Measurements from ENCODE around the gene PLXND1.

The PLXND1 gene

GRCh38 chr3:129591932-129592331 is 14.5 kb downstream of the PLXND1 start:
- no peaks in the 10 kb centered on the region for H3K4me1 ChIP-seq
- no peak overlapping the region for H3K4me3 ChIP-seq (ENCODE audit: low read depth, low read length)
- H2AFZ ChIP-seq = no peak overlapping the region
- H3K79me2 ChIP-seq = no peaks in the 10 kb centered on the region
- peak overlapping the region; percentile 53 for H3K27ac ChIP-seq
- H3K9ac ChIP-seq = no peak overlapping the region
- TF ChIP-seq CTCF (IDR thresholded peaks at IDR 0.05) = no peak
- H3K27me3 ChIP-seq (ENCODE audit: control insufficient read depth, insufficient read depth, low read length) = no peaks in the 10 kb centered on the region
- H3K9me3 ChIP-seq (ENCODE audit: control insufficient read depth, low read length) = no peaks in the 10 kb centered on the region
- H3K36me3 ChIP-seq (ENCODE audit: control insufficient read depth, insufficient read depth, low read length) = no peaks in the 10 kb centered on the region
- H3K4me2 ChIP-seq (ENCODE audit: low read length) = no peak overlapping the region

GRCh38 chr3:129590215-129590614 is 16.3 kb downstream of the PLXND1 start:
- peaks cover 2% of the 10 kb centered on the region for H3K79me2 ChIP-seq
- H3K9ac ChIP-seq = no peak overlapping the region
- no peaks in the 10 kb centered on the region for H3K27me3 ChIP-seq (ENCODE audit: control insufficient read depth, insufficient read depth, low read length)
- H3K4me3 ChIP-seq (ENCODE audit: low read depth, low read length) = no peak overlapping the region
- H3K4me2 ChIP-seq (ENCODE audit: low read length) = no peak overlapping the region
- TF ChIP-seq CTCF (IDR thresholded peaks at IDR 0.05) = no peak
- H3K36me3 ChIP-seq (ENCODE audit: control insufficient read depth, insufficient read depth, low read length) = no peaks in the 10 kb centered on the region
- H3K4me1 ChIP-seq = no peaks in the 10 kb centered on the region
- no peak overlapping the region for H3K27ac ChIP-seq
- no peaks in the 10 kb centered on the region for H3K9me3 ChIP-seq (ENCODE audit: control insufficient read depth, low read length)
- H2AFZ ChIP-seq = no peak overlapping the region

GRCh38 chr3:129587566-129588210 is 18.8 kb downstream of the PLXND1 start:
- no peak overlapping the region for H3K27ac ChIP-seq
- TF ChIP-seq CTCF (IDR thresholded peaks at IDR 0.05) = no peak
- H3K9me3 ChIP-seq (ENCODE audit: control insufficient read depth, low read length) = no peaks in the 10 kb centered on the region
- no peaks in the 10 kb centered on the region for H3K4me1 ChIP-seq
- peaks cover 2% of the 10 kb centered on the region for H3K79me2 ChIP-seq
- no peak overlapping the region for H3K4me2 ChIP-seq (ENCODE audit: low read length)
- H3K4me3 ChIP-seq (ENCODE audit: low read depth, low read length) = no peak overlapping the region
- no peak overlapping the region for H2AFZ ChIP-seq
- no peaks in the 10 kb centered on the region for H3K36me3 ChIP-seq (ENCODE audit: control insufficient read depth, insufficient read depth, low read length)
- no peaks in the 10 kb centered on the region for H3K27me3 ChIP-seq (ENCODE audit: control insufficient read depth, insufficient read depth, low read length)
- no peak overlapping the region for H3K9ac ChIP-seq

- no peak overlapping the region for H3K27ac ChIP-seq
Measured at GRCh38 chr3:129586746-129587430, 19.6 kb downstream of the PLXND1 start.

More at GRCh38 chr3:129586746-129587430, 19.6 kb downstream of the PLXND1 start:
- TF ChIP-seq CTCF (IDR thresholded peaks at IDR 0.05) = no peak
- Histone ChIP-seq H3K4me1 (no peaks in the 10 kb centered on the region), H3K4me2 (ENCODE audit: low read length) (no peak overlapping the region), H3K9ac (no peak overlapping the region), H3K27me3 (ENCODE audit: control insufficient read depth, insufficient read depth, low read length) (no peaks in the 10 kb centered on the region), H3K4me3 (ENCODE audit: low read depth, low read length) (no peak overlapping the region), H3K36me3 (ENCODE audit: control insufficient read depth, insufficient read depth, low read length) (no peaks in the 10 kb centered on the region), H2AFZ (no peak overlapping the region), H3K9me3 (ENCODE audit: control insufficient read depth, low read length) (no peaks in the 10 kb centered on the region), H3K79me2 (peaks cover 2% of the 10 kb centered on the region)
